Upper lobe of left lung (tissue), 4 donors: ENCODE results near the gene PAQR8.

Experiments used
- POLR2AphosphoS5 ChIP-seq, 2 donors: sonication (generic); formaldehyde crosslinking; IDR thresholded peaks; one replicate each; pipeline ENCODE4 v1.5.1; 2017; ENCODE audit warnings: antibody characterized with exemption in 2 of 2
- TF ChIP-seq, protein P1 (sequence below), 6 experiments: fragments of 450-650 bp in 4 of 6; fragments of 200-600 bp in 2 of 6; sonication (generic) in 2 of 6; IDR thresholded peaks; one replicate each; pipeline ENCODE4 v1.5.1; 2016 to 2019; ENCODE audit warnings: antibody characterized with exemption in 6 of 6

DNA sequence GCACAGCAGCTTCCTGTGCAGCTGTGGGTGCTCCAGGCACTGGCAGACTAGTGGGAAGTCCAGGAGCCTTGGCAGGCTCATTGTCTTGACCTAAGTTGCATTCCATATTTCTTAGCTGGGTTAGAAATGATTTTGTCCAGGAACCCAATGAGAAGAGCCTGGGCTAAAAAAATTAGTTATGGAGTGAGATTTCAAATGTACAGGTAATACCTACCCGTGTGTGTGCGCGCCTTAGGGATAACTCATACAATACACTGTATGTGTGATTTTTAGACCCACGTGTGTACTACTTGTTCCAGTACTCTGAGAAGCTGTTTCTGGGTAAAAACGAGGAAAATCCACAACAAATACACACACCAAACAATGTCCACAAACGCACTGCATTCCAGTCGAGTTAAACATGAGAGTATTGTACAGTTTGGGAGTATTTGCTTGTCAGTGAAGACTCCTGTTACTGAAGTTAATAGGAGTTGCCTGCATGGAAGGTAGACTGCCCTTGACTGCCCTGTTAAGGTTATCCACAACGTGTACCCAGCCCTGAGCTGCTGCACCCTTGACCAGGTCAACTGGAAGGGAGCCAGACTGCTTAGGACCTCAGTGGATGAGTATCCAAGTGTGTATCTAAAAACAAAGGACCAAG, 1.4 kb downstream of the PAQR8 start:
- TF ChIP-seq, protein P1, sequence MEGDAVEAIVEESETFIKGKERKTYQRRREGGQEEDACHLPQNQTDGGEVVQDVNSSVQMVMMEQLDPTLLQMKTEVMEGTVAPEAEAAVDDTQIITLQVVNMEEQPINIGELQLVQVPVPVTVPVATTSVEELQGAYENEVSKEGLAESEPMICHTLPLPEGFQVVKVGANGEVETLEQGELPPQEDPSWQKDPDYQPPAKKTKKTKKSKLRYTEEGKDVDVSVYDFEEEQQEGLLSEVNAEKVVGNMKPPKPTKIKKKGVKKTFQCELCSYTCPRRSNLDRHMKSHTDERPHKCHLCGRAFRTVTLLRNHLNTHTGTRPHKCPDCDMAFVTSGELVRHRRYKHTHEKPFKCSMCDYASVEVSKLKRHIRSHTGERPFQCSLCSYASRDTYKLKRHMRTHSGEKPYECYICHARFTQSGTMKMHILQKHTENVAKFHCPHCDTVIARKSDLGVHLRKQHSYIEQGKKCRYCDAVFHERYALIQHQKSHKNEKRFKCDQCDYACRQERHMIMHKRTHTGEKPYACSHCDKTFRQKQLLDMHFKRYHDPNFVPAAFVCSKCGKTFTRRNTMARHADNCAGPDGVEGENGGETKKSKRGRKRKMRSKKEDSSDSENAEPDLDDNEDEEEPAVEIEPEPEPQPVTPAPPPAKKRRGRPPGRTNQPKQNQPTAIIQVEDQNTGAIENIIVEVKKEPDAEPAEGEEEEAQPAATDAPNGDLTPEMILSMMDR (IDR thresholded peaks at IDR 0.05), result no peak
- no peak for TF ChIP-seq POLR2AphosphoS5 (IDR thresholded peaks at IDR 0.05)
